SK-N-SH (cell line): Measurements from ENCODE around the gene SENP5. TPM values are rescaled to one million over a fixed set of nuclear protein-coding genes. Genes with fewer than 3 reads are reported as not detected.
"Not testable (repeated sequence)": the region's sequence is repeated elsewhere in the genome, so short reads cannot be mapped to it uniquely, and the experiment has no call there.

ENCODE experiments used
- CTCF ChIA-PET: fragments of 300-600, 350-600 bp; formaldehyde crosslinking; extraction: SDS; loops from one replicate; lab custom pipeline; 2021; lab: Yijun Ruan, JAX
- POLR2A ChIA-PET: fragments of 350-600 bp; sonication (Branson Sonifier 250); formaldehyde crosslinking; extraction: SDS; loops from one replicate; lab custom pipeline; 2020; ENCODE audit warnings: antibody characterized with exemption, inconsistent platforms; lab: Yijun Ruan, JAX
- DNase-seq: peaks from one replicate; pipeline ENCODE4 v3.0.0; 2012
- H2AFZ ChIP-seq: fragments of 200-600 bp; sonication (generic); 2 replicates; pipeline ENCODE4 v1.8.1; 2016; ENCODE audit warnings: antibody characterized with exemption, mild to moderate bottlenecking, low read depth
- H3F3A ChIP-seq: fragments of 200-600 bp; sonication (generic); replicated peaks from 2 replicates; pipeline ENCODE3; 2016; ENCODE audit warnings: antibody characterized with exemption, mild to moderate bottlenecking; ENCODE audit not compliant: insufficient read depth
- H3K27ac ChIP-seq, 2 experiments: fragments of 200-500 bp in 1 of 2; fragments of 200-600 bp in 1 of 2; sonication (Bioruptor generic) in 1 of 2; sonication (generic), shearing (Covaris generic) in 1 of 2; 2 replicates each; pipeline versions ENCODE4 v1.5.1 to v1.6.1; 2014 to 2016; ENCODE audit warnings: low read depth in 2 of 2, inconsistent platforms in 1 of 2, low read length in 1 of 2, mild to moderate bottlenecking in 1 of 2, mixed read lengths in 1 of 2
- H3K27me3 ChIP-seq: fragments of 200-600 bp; sonication (generic), shearing (Covaris generic); 2 replicates; pipeline ENCODE4 v1.6.1; 2016; ENCODE audit warnings: mixed run types; ENCODE audit not compliant: insufficient read depth
- H3K36me3 ChIP-seq, 2 experiments: fragments of 200-500 bp in 1 of 2; fragments of 200-600 bp in 1 of 2; sonication (Bioruptor generic) in 1 of 2; sonication (generic) in 1 of 2; replicated peaks in 1 of 2; 2 replicates each; pipeline versions ENCODE3 to v1.5.1; 2014 to 2016; ENCODE audit warnings: low read length in 1 of 2, mild to moderate bottlenecking in 1 of 2; ENCODE audit not compliant: insufficient read depth in 2 of 2, control insufficient read depth in 1 of 2
- H3K4me1 ChIP-seq, 2 experiments: fragments of 200-500 bp in 1 of 2; fragments of 200-600 bp in 1 of 2; sonication (Bioruptor generic) in 1 of 2; sonication (generic), shearing (Covaris generic) in 1 of 2; 2 replicates each; pipeline versions ENCODE4 v1.5.1 to v1.6.1; 2014 to 2016; ENCODE audit warnings: low read depth in 1 of 2, low read length in 1 of 2, mixed run types in 1 of 2; ENCODE audit not compliant: insufficient read depth in 2 of 2, control insufficient read depth in 1 of 2
- H3K4me2 ChIP-seq: fragments of 200-600 bp; sonication (generic), shearing (Covaris generic); 2 replicates; pipeline ENCODE4 v1.6.1; 2017; ENCODE audit warnings: mixed run types
- H3K4me3 ChIP-seq, 2 experiments: fragments of 200-500 bp in 1 of 2; fragments of 200-600 bp in 1 of 2; sonication (Bioruptor generic) in 1 of 2; sonication (generic), shearing (Covaris generic) in 1 of 2; 2 replicates each; pipeline versions ENCODE4 v1.5.1 to v1.8.1; 2014 to 2016; ENCODE audit warnings: low read depth in 2 of 2, inconsistent platforms in 1 of 2, low read length in 1 of 2, mild to moderate bottlenecking in 1 of 2, mixed read lengths in 1 of 2, moderate library complexity in 1 of 2
- H3K79me2 ChIP-seq: fragments of 200-600 bp; sonication (generic); 2 replicates; pipeline ENCODE4 v1.8.1; 2017; ENCODE audit warnings: mild to moderate bottlenecking; ENCODE audit not compliant: insufficient read depth
- H3K9ac ChIP-seq: fragments of 200-600 bp; sonication (generic); 2 replicates; pipeline ENCODE4 v1.6.1; 2017; ENCODE audit warnings: mixed run types
- H3K9me2 ChIP-seq: fragments of 200-600 bp; sonication (generic); 2 replicates; pipeline ENCODE4 v1.6.1; 2017; ENCODE audit warnings: mixed run types
- H3K9me3 ChIP-seq: fragments of 200-600 bp; sonication (generic); 2 replicates; pipeline ENCODE4 v1.6.1; 2017; ENCODE audit warnings: mixed run types, mild to moderate bottlenecking, moderate library complexity
- H4K20me1 ChIP-seq: fragments of 200-600 bp; sonication (generic); 2 replicates; pipeline ENCODE4 v1.6.1; 2017; ENCODE audit warnings: mild to moderate bottlenecking, mixed run types; ENCODE audit not compliant: insufficient read depth
- CHD2 ChIP-seq: fragments of 150-350 bp; IDR thresholded peaks from 2 replicates; pipeline ENCODE4 v1.6.1; 2018; ENCODE audit warnings: low read length; ENCODE audit not compliant: partially characterized antibody
- EP300 ChIP-seq, 2 experiments: IDR thresholded peaks; 2 replicates each; pipeline versions ENCODE4 v1.4.0 to v1.6.1; 2012; ENCODE audit warnings: borderline replicate concordance in 1 of 2, low read depth in 1 of 2, low read length in 1 of 2
- EZH2phosphoT487 ChIP-seq: fragments of 200-600 bp; sonication (generic); IDR thresholded peaks from 2 replicates; pipeline ENCODE4 v1.6.1; 2017; ENCODE audit warnings: low read depth, mixed run types, mild to moderate bottlenecking, antibody characterized with exemption, moderate library complexity, borderline replicate concordance
- JUND ChIP-seq: IDR thresholded peaks from 2 replicates; pipeline ENCODE4 v1.4.0; 2012
- NFIC ChIP-seq: IDR thresholded peaks from 2 replicates; pipeline ENCODE4 v1.4.0; 2012; ENCODE audit warnings: borderline replicate concordance
- NRF1 ChIP-seq: IDR thresholded peaks from 2 replicates; pipeline ENCODE4 v1.6.1; 2012; ENCODE audit warnings: low read depth, mild to moderate bottlenecking, low read length
- PBX3 ChIP-seq: IDR thresholded peaks from 2 replicates; pipeline ENCODE4; 2012
- RAD21 ChIP-seq: IDR thresholded peaks from 2 replicates; pipeline ENCODE4 v1.6.1; 2012; ENCODE audit warnings: mild to moderate bottlenecking, low read length
- RCOR1 ChIP-seq: fragments of 150-350 bp; IDR thresholded peaks from 2 replicates; pipeline ENCODE4 v1.6.1; 2017; ENCODE audit warnings: antibody characterized with exemption, low read length
- RFX5 ChIP-seq: IDR thresholded peaks from 2 replicates; pipeline ENCODE4 v1.6.1; 2012; ENCODE audit warnings: mild to moderate bottlenecking, improper control_type of control experiment, low read length
- RXRA ChIP-seq: IDR thresholded peaks from 2 replicates; pipeline ENCODE4 v1.4.0; 2012; ENCODE audit warnings: low read depth, mild to moderate bottlenecking, borderline replicate concordance
- SMC3 ChIP-seq: IDR thresholded peaks from 2 replicates; pipeline ENCODE4 v1.6.1; 2012; ENCODE audit warnings: low read depth, low read length, improper control_type of control experiment
- TAF1 ChIP-seq: IDR thresholded peaks from 2 replicates; pipeline ENCODE4 v1.6.1; 2012; ENCODE audit warnings: low read depth, mild to moderate bottlenecking, low read length, moderate library complexity, borderline replicate concordance
- WGBS: methylation state at CpG from one replicate; pipeline ENCODE4 v1.1.6; 2017; ENCODE audit warnings: low lambda C conversion rate; 5-methylcytosine and 5-hydroxymethylcytosine counted together
- polyA plus RNA-seq, 3 experiments: library from polyadenylated mRNA; depleted of rRNA; stranded (reverse); fragments of >200 nt; gene quantifications; 2 replicates each; pipeline ENCODE4 v1.2.3, GENCODE V29; 2012

The SENP5 gene
- polyA plus RNA-seq, 1 of the 3 experiments (the other 2 are of a cell fraction): 7.5 TPM

- TF ChIP-seq CHD2 (peak; percentile 82), NRF1 (peak; percentile 53), JUND (no peak), SMC3 (peak; percentile 32; the same call in 1 of the 2 replicates), RXRA (no peak), PBX3 (no peak), RCOR1 (peak; percentile 35; the same call in 1 of the 2 replicates), RFX5 (no peak), TAF1 (peak; percentile 88; the same call in 1 of the 2 replicates), EZH2phosphoT487 (no peak), NFIC (peak; percentile 78; the same call in 1 of the 2 replicates), RAD21 (peak; percentile 43)
Observed at GRCh38 chr3:196942226-196942914, 74.7 kb downstream of the SENP5 start, which contains the start of gene NCBP2 (continued).

GRCh38 chr3:196942915-196943277 is 75.2 kb downstream of the SENP5 start:
- H3K36me3 ChIP-seq: peaks cover 18 to 23% of the 10 kb centered on the region in 2 experiments
- no peak for TF ChIP-seq EP300 (IDR thresholded peaks at IDR 0.05; ENCODE audit: borderline replicate concordance in 1 of 2, low read depth in 1 of 2, low read length in 1 of 2)
- peaks cover 74% of the 10 kb centered on the region for H3K79me2 ChIP-seq
- no peak overlapping the region for H2AFZ ChIP-seq
- peaks cover 6 to 11% of the 10 kb centered on the region in 2 experiments; a peak in 3 of 4 replicates for H3K4me1 ChIP-seq
- peak overlapping the region; percentile 95 to 96 for H3K4me3 ChIP-seq
- H3K9me3 ChIP-seq: no peaks in the 10 kb centered on the region
- H3K27ac ChIP-seq: peak overlapping the region; percentile 76 to 99; a peak in 3 of 4 replicates
- H4K20me1 ChIP-seq: peaks cover 9% of the 10 kb centered on the region; the same call in 1 of the 2 replicates
- 2% methylated on average over 13 of the region's 25 CpGs for WGBS
- DNase-seq: peak; percentile 49
- peak overlapping the region; percentile 83 for H3K9ac ChIP-seq
- peaks cover 22% of the 10 kb centered on the region for H3F3A ChIP-seq
- H3K4me2 ChIP-seq: peak overlapping the region; percentile 90
- H3K27me3 ChIP-seq: no peaks in the 10 kb centered on the region
- ChIA-PET CTCF (interaction anchor here (0.7 to 3.0 kb wide), 15 partner anchors 10 to 334 kb away, joined by 3 to 16 read pairs (median 4); partner anchors contain the start of genes PIGZ and SENP5), POLR2A (interaction anchor here (0.7 to 1.7 kb wide), 7 partner anchors 8 to 202 kb away, joined by 3 to 18 read pairs (median 3); partner anchors contain the start of gene SENP5)
- no peaks in the 10 kb centered on the region for H3K9me2 ChIP-seq

GRCh38 chr3:196944037-196944790 is 76.5 kb downstream of the SENP5 start:
- 0 out of 2 replicates have a peak overlapping the region, but pooled peaks have one; percentile 83 for H3K9ac ChIP-seq

More at GRCh38 chr3:196944037-196944790, 76.5 kb downstream of the SENP5 start:
- H3K9me2 ChIP-seq, H3K9me3 ChIP-seq, H3K36me3 ChIP-seq, H4K20me1 ChIP-seq, H3K27me3 ChIP-seq, DNase-seq, POLR2A ChIA-PET, H3K27ac ChIP-seq, H2AFZ ChIP-seq, CTCF ChIA-PET: not testable (repeated sequence)
- WGBS: 75% methylated on average over 14 of the region's 14 CpGs
- Histone ChIP-seq H3K79me2 (peaks cover 61% of the 10 kb centered on the region), H3K4me3 (peak overlapping the region; percentile 95 to 96), H3K4me2 (peak overlapping the region; percentile 90), H3K4me1 (peaks cover 6 to 11% of the 10 kb centered on the region in 2 experiments; a peak in 2 of 4 replicates), H3F3A (peaks cover 12% of the 10 kb centered on the region)
